Coronary artery (tissue), 2 donors: ENCODE data around the gene DMXL1.

Source experiments
- DNase-seq: peaks from one replicate; pipeline ENCODE4 v3.0.0-alpha.2; 2017; ENCODE audit warnings: low spot score
- H3K27ac ChIP-seq, 2 donors: fragments of 200-600 bp; sonication (generic); one replicate each; pipeline ENCODE4 v1.5.1; 2016 to 2019
- H3K4me3 ChIP-seq: fragments of 200-600 bp; sonication (generic); 2 replicates; pipeline ENCODE4 v1.5.1; 2016; ENCODE audit warnings: mild to moderate bottlenecking, moderate library complexity
- TF ChIP-seq, protein P1 (sequence below): fragments of 200-600 bp; sonication (generic); IDR thresholded peaks from one replicate; pipeline ENCODE4 v1.5.1; 2019; ENCODE audit warnings: antibody characterized with exemption

DMXL1 gene

DNA sequence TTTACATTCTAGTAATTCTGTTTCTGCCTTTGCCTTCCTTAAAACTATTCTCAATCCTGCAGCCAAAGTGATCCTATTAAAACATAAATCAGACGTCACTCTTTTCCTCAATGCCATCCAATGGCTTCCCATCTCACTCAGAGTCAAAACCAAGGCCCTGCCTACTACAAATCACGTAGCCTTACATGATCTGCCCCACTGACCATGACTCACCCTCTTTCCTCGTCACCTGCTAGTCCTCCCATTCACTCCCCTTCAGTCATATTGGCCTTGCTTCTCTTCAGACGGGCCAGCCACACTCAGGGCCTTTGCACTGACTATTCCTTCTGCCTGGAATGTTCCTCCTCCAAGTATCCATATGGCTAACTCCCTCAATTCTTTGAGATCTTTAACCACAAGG, 39.0 kb upstream of the DMXL1 start:
- TF ChIP-seq, protein P1, sequence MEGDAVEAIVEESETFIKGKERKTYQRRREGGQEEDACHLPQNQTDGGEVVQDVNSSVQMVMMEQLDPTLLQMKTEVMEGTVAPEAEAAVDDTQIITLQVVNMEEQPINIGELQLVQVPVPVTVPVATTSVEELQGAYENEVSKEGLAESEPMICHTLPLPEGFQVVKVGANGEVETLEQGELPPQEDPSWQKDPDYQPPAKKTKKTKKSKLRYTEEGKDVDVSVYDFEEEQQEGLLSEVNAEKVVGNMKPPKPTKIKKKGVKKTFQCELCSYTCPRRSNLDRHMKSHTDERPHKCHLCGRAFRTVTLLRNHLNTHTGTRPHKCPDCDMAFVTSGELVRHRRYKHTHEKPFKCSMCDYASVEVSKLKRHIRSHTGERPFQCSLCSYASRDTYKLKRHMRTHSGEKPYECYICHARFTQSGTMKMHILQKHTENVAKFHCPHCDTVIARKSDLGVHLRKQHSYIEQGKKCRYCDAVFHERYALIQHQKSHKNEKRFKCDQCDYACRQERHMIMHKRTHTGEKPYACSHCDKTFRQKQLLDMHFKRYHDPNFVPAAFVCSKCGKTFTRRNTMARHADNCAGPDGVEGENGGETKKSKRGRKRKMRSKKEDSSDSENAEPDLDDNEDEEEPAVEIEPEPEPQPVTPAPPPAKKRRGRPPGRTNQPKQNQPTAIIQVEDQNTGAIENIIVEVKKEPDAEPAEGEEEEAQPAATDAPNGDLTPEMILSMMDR = no peak
- Histone ChIP-seq H3K27ac (no peak overlapping the region), H3K4me3 (no peak overlapping the region)
- DNase-seq = no peak

DNA sequence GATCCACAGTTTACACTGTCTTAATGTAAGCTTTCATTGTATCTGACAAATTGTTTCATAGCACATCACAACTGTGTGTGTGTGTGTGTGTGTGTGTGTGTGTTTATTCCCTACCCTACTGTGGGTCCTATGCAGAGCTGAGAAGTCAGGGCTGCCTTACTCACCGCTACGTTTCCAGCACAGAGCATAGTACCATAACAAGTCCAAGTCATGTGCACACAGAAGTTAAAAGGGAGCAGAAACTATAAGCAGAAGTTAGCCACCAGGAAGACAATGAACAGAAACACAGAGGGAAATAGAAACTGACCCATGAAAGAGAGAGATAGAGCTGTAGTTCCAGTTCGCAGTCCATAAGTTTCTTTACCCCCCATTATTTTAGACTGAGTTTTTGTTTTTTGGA, 38.2 kb upstream of the DMXL1 start:
- DNase-seq = no peak
- H3K27ac ChIP-seq = no peak overlapping the region
- no peak overlapping the region for H3K4me3 ChIP-seq
- TF ChIP-seq, protein P1 = no peak

DNA sequence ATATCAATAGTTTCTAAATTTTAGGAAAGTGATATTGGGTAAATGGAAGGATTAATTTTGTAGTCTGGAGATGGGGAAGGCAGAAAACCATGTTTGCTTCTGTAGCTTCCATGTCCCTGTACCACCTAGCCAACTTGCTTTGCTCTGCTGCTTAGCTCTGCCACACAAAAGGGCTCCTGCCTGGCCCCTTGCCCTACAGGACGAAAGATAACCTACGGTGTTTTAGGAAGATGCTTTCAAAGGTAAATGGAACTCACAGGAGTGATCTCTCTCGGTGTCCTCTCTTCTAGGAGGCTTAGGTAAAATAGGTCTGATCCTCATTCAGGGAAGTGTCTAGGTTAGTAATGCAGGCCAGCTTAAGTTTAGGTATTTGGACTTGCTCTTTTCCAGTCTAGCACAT, 37.8 kb upstream of the DMXL1 start:
- H3K4me3 ChIP-seq = no peak overlapping the region
- no peak for DNase-seq
- H3K27ac ChIP-seq = no peak overlapping the region
- TF ChIP-seq, protein P1 = no peak

DNA sequence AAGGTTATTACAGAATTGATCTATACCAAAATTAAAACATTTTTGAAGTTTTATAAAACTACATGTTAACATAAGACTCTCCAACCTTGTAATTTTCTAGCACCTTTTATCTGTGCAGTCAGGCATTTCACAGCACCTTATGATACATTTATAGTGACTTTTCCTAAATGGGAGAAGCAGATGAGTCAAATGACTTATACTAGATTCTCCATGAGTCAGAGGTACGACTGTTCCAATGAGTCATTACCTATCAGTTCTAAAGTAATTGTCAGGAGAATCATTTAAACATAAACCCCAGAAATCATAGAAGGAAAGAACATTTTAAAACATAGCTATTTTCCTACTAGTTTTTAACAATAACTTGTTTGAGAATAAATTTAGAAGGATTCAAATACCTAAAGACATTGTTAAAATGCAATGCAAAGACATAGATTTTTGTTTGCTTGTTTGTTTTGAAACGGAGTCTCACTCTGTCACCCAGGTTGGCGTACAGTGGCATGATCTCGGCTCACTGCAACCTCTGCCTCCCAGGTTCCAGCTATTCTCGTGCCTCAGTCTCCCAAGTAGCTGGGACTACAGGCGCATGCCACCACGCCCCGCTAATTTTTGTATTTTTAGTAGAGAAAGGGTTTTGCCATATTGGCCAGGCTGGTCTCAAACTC, 34.7 kb upstream of the DMXL1 start:
- TF ChIP-seq, protein P1 = no peak
- DNase-seq = no peak
- Histone ChIP-seq H3K27ac (no peak overlapping the region), H3K4me3 (no peak overlapping the region)

DNA sequence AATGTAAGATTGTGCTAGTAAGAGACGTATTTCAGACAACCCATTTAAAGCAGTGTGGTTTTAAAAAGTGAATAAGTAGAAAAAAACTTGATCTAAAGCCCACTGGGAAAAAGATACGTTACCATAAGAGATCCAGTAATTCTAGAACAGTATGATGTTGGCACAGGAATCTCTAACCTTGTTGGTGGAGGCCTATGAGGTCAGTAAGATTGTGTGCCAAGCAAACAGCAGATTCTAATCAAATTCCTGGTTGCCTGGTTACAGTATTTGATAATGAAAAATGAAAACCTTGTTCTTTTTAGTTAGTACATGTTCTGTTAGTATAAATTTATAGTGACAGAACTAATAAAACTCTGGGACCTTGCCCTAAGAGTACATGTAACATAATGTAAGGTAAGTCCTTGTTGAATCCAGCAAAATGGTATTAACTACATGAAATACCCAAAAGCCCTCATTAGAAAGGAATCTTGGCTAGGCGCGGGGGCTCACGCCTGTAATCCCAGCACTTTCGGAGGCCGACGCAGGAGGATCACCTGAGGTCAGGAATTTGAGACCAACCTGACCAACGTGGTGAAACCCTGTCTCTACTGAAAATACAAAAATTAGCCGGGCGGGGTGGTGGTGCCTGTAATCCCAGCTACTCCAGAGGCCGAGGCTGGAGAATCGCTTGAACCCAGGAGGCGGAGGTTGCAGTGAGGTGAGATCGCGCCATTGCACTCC, 33.2 kb upstream of the DMXL1 start:
- Histone ChIP-seq H3K4me3 (no peak overlapping the region), H3K27ac (no peak overlapping the region)
- TF ChIP-seq, protein P1 = no peak
- DNase-seq = no peak

GRCh38 chr5:119048246-119048645, 22.6 kb upstream of the DMXL1 start:
- Histone ChIP-seq H3K27ac (no peak overlapping the region), H3K4me3 (no peak overlapping the region)
- no peak for DNase-seq
- TF ChIP-seq, protein P1 = no peak
